Natural killer cell (primary cell): ENCODE data around the gene CIITA. TPM values are rescaled to one million over a fixed set of nuclear protein-coding genes. Genes with fewer than 3 reads are reported as not detected.

Experiments used
- ATAC-seq, 3 donors: fragments of 150-1000 bp in 2 of 3; fragments of 200-7000 bp in 1 of 3; cut with Tn5 transposase; 1 replicate in 1 of 3; 2 replicates in 2 of 3; pipeline ENCODE4 v1.10.0; 2021; ENCODE audit warnings: mild to moderate bottlenecking in 2 of 3, moderate library complexity in 2 of 3
- DNase-seq, 2 donors: peaks; one replicate each; pipeline versions ENCODE4 v3.0.0 to v3.0.0-alpha.2; 2013 to 2021; ENCODE audit warnings: mixed read lengths in 1 of 2
- H3K27ac ChIP-seq: one replicate; pipeline ENCODE4 v1.5.1; 2013; ENCODE audit warnings: mild to moderate bottlenecking, low read length
- H3K27me3 ChIP-seq: one replicate; pipeline ENCODE4 v1.6.1; 2013; ENCODE audit warnings: low read length; ENCODE audit not compliant: control insufficient read depth, insufficient read depth
- H3K36me3 ChIP-seq: one replicate; pipeline ENCODE4 v1.6.1; 2013; ENCODE audit warnings: low read length; ENCODE audit not compliant: control insufficient read depth, insufficient read depth
- H3K4me1 ChIP-seq: one replicate; pipeline ENCODE4 v1.6.1; 2013; ENCODE audit warnings: low read length; ENCODE audit not compliant: control insufficient read depth, insufficient read depth
- H3K4me3 ChIP-seq: one replicate; pipeline ENCODE4 v1.5.1; 2013; ENCODE audit warnings: low read length
- H3K9me3 ChIP-seq: one replicate; pipeline ENCODE4 v1.6.1; 2013; ENCODE audit warnings: low read length; ENCODE audit not compliant: control insufficient read depth, insufficient read depth
- H3K27ac Mint-ChIP-seq, 2 donors: one replicate each; pipeline ENCODE4 v1.8.0; 2022; ENCODE audit warnings: mild to moderate bottlenecking in 2 of 2, mixed read lengths in 2 of 2, moderate library complexity in 1 of 2
- H3K27me3 Mint-ChIP-seq, 2 donors: one replicate each; pipeline ENCODE4 v1.8.0; 2022; ENCODE audit warnings: low read depth in 2 of 2, mixed read lengths in 2 of 2
- H3K36me3 Mint-ChIP-seq: one replicate; pipeline ENCODE4 v1.8.0; 2022; ENCODE audit warnings: mixed read lengths
- H3K4me1 Mint-ChIP-seq, 2 donors: one replicate each; pipeline ENCODE4 v1.8.0; 2022; ENCODE audit warnings: mixed read lengths in 2 of 2
- H3K4me3 Mint-ChIP-seq: one replicate; pipeline ENCODE4 v1.8.0; 2022; ENCODE audit warnings: mild to moderate bottlenecking, moderate library complexity, mixed read lengths
- H3K9me3 Mint-ChIP-seq, 2 donors: one replicate each; pipeline ENCODE4 v1.8.0; 2022; ENCODE audit warnings: mixed read lengths in 2 of 2
- CTCF ChIP-seq: fragments of 200-600 bp; IDR thresholded peaks from one replicate; pipeline ENCODE4 v1.8.0; 2022; ENCODE audit warnings: antibody characterized with exemption
- WGBS: methylation state at CpG from one replicate; pipeline ENCODE4 v1.1.7; 2013; ENCODE audit warnings: missing lambda C conversion rate; ENCODE audit not compliant: insufficient coverage; 5-methylcytosine and 5-hydroxymethylcytosine counted together
- intact Hi-C: fragments of 100-400 bp; cut with micrococcal nuclease; formaldehyde crosslinking; loops from one replicate; pipeline ENCODE4 v1.14.2; 2022
- total RNA-seq, 4 donors: library from RNA; stranded (reverse); fragments of 120-200 nt in 1 of 4; gene quantifications; one replicate each; pipeline versions ENCODE4 v1.2.3 to v1.2.4, GENCODE V29; 2013 to 2022

CIITA gene
- total RNA-seq, 3 donors from 2014 or later (not counting 1 experiment from before 2014, with no cell fraction given): 11.5 to 17.7 (median 14.4) TPM

GRCh38 chr16:10918294-10919002 lies 41.4 kb downstream of the CIITA start:
- H3K9me3 ChIP-seq: no peaks in the 10 kb centered on the region
- H3K4me3 ChIP-seq: no peak overlapping the region
- peaks cover 19% of the 10 kb centered on the region for H3K36me3 ChIP-seq
- peaks cover 8% of the 10 kb centered on the region for H3K4me1 ChIP-seq
- H3K27me3 ChIP-seq: no peaks in the 10 kb centered on the region
- H3K4me1 Mint-ChIP-seq: peaks cover 0 to 5% of the 10 kb centered on the region in 2 donors
- H3K27me3 Mint-ChIP-seq: no peaks in the 10 kb centered on the region
- H3K9me3 Mint-ChIP-seq: no peaks in the 10 kb centered on the region
- peak; percentile 91 for TF ChIP-seq CTCF
- DNase-seq: peak; percentile 74 to 88
- peak; percentile 89 to 99 (median 98) for ATAC-seq
- H3K27ac ChIP-seq: no peak overlapping the region
- intact Hi-C loops: loop anchor here (2.0 to 5.0 kb wide), 2 partner anchors 151 to 398 kb away; no protein-coding TSS in a partner anchor
- no peak overlapping the region for H3K27ac Mint-ChIP-seq
- H3K4me3 Mint-ChIP-seq: no peak overlapping the region
- 62% methylated on average over 20 of the region's 21 CpGs for WGBS
- no peaks in the 10 kb centered on the region for H3K36me3 Mint-ChIP-seq

- Histone ChIP-seq H3K36me3 (peaks cover 24% of the 10 kb centered on the region), H3K9me3 (no peaks in the 10 kb centered on the region), H3K27ac (no peak overlapping the region), H3K4me3 (no peak overlapping the region), H3K27me3 (no peaks in the 10 kb centered on the region), H3K4me1 (peaks cover 8% of the 10 kb centered on the region)
- DNase-seq (no peak), ATAC-seq (no peak)
- Mint-ChIP-seq H3K36me3 (no peaks in the 10 kb centered on the region), H3K4me1 (peaks cover 0 to 5% of the 10 kb centered on the region in 2 donors), H3K27ac (no peak overlapping the region), H3K27me3 (no peaks in the 10 kb centered on the region), H3K9me3 (no peaks in the 10 kb centered on the region), H3K4me3 (no peak overlapping the region)
- intact Hi-C loops: loop anchor here (2.0 to 5.0 kb wide), 2 partner anchors 152 to 398 kb away; no protein-coding TSS in a partner anchor
- whole genome bisulfite sequencing: 77% methylated on average over 7 of the region's 7 CpGs
- no peak for TF ChIP-seq CTCF
These were observed 42.0 kb downstream of the CIITA start for GRCh38 chr16:10919003-10919351.

GRCh38 chr16:10920726-10921427 lies 43.9 kb downstream of the CIITA start:
- DNase-seq (no peak), ATAC-seq (no peak)
- Mint-ChIP-seq H3K4me1 (peaks cover 0 to 5% of the 10 kb centered on the region in 2 donors), H3K27me3 (no peaks in the 10 kb centered on the region), H3K9me3 (no peaks in the 10 kb centered on the region), H3K27ac (no peak overlapping the region), H3K4me3 (no peak overlapping the region), H3K36me3 (no peaks in the 10 kb centered on the region)
- no peaks in the 10 kb centered on the region for H3K9me3 ChIP-seq
- no peak for TF ChIP-seq CTCF
- H3K4me3 ChIP-seq: no peak overlapping the region
- WGBS: 94% methylated on average over 15 of the region's 15 CpGs
- peaks cover 34% of the 10 kb centered on the region for H3K36me3 ChIP-seq
- intact Hi-C loops: no loop called here
- no peak overlapping the region for H3K27ac ChIP-seq
- H3K4me1 ChIP-seq: peaks cover 8% of the 10 kb centered on the region
- no peaks in the 10 kb centered on the region for H3K27me3 ChIP-seq
